Measurements from ENCODE around the gene ZNF484.
"Not testable (repeated sequence)": the region's sequence is repeated elsewhere in the genome, so short reads cannot be mapped to it uniquely, and the experiment has no call there.

Gene ZNF484

DNA sequence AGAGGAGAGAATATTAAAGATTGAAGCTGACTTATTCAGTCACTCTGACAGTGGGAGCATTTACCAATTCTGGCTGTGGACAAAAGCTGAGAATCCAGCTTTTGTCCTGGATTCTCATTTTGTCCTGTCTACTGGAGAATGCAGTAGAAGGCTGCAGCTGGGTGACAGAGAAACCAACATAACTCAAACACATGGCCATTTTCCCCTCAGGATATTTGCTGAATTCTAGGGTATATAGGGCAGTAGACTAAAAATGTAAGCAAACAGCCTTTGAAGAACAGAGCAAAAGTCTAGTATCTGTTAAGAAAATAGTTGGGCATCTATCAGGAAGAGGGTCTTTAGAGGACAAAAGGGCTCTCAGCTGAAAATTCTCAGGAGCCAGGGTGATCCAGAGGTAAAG lies 20.6 kb downstream of the ZNF484 start:
- no peaks in the 10 kb centered on the region for H3K4me1 ChIP-seq (ENCODE audit: control insufficient read depth, insufficient read depth, low read length)
- H3K4me3 ChIP-seq (ENCODE audit: low read length in 2 of 2) = no peak overlapping the region
- H3K27ac ChIP-seq (ENCODE audit: low read length) = no peak overlapping the region
- H3K36me3 ChIP-seq (ENCODE audit: control insufficient read depth in 2 of 2, insufficient read depth in 2 of 2, low read length in 2 of 2) = peaks cover 23 to 31% of the 10 kb centered on the region in 2 donors
- H3K9me3 ChIP-seq (ENCODE audit: control insufficient read depth in 2 of 2, low read length in 2 of 2) = no peaks in the 10 kb centered on the region
- no peak overlapping the region for H3K9ac ChIP-seq (ENCODE audit: low read length in 2 of 2)
- H3K27me3 ChIP-seq (ENCODE audit: control insufficient read depth in 1 of 2, insufficient read depth in 2 of 2, low read length in 2 of 2) = no peaks in the 10 kb centered on the region

DNA sequence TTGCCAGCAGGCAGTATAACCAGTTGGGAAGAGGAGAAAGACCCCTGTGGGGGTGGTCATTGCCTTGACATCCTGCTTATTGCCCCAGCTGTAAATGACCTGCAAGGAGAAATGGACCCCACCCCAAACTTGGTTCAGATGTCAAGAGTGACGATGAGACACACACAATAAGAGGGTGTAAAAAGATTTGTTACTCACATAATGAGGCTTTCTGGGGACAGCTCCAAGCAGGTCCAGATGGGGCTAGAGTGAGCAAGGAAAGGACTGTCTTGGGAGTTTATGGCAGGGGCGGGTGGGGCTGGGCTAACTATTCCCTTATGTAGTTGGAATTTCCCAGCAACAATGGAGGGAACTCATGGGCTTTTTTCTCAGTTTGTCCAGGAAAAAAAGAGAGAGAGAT lies 24.1 kb downstream of the ZNF484 start:
- Histone ChIP-seq H3K4me3 (ENCODE audit: low read length in 2 of 2) (no peak overlapping the region), H3K9ac (ENCODE audit: low read length in 2 of 2) (no peak overlapping the region), H3K36me3 (ENCODE audit: control insufficient read depth in 2 of 2, insufficient read depth in 2 of 2, low read length in 2 of 2) (peaks cover 22 to 33% of the 10 kb centered on the region in 2 donors), H3K4me1 (ENCODE audit: control insufficient read depth, insufficient read depth, low read length) (no peaks in the 10 kb centered on the region), H3K27me3 (ENCODE audit: control insufficient read depth in 1 of 2, insufficient read depth in 2 of 2, low read length in 2 of 2) (no peaks in the 10 kb centered on the region), H3K9me3 (ENCODE audit: control insufficient read depth in 2 of 2, low read length in 2 of 2) (no peaks in the 10 kb centered on the region), H3K27ac (ENCODE audit: low read length) (no peak overlapping the region)

GRCh38 chr9:92850898-92851297 lies 26.9 kb downstream of the ZNF484 start:
- Histone ChIP-seq H3K36me3 (ENCODE audit: control insufficient read depth in 2 of 2, insufficient read depth in 2 of 2, low read length in 2 of 2) (peaks cover 30 to 55% of the 10 kb centered on the region in 2 donors), H3K27ac (ENCODE audit: low read length) (no peak overlapping the region), H3K9me3 (ENCODE audit: control insufficient read depth in 2 of 2, low read length in 2 of 2) (peaks cover 11 to 17% of the 10 kb centered on the region in 2 donors), H3K9ac (ENCODE audit: low read length in 2 of 2) (no peak overlapping the region), H3K27me3 (ENCODE audit: control insufficient read depth in 1 of 2, insufficient read depth in 2 of 2, low read length in 2 of 2) (no peaks in the 10 kb centered on the region), H3K4me1 (ENCODE audit: control insufficient read depth, insufficient read depth, low read length) (no peaks in the 10 kb centered on the region), H3K4me3 (ENCODE audit: low read length in 2 of 2) (no peak overlapping the region)

DNA sequence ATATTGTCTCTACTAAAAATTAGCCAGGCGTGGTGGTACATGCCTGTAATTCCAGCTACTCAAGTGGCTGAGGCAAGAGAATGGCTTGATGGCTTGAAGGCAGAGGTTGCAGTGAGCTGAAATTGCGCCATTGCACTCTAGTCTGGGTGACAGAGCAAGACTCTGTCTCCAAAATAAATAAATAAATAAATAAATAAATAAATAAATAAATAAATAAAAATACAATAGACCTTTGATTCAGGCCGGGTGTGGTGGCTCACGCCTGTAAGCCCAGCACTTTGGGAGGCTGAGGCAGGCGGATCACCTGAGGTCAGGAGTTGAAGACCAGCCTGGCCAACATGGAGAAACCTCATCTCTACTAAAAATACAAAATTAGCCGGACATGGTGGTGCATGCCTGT lies 29.1 kb downstream of the ZNF484 start:
- Histone ChIP-seq H3K36me3 (ENCODE audit: control insufficient read depth in 2 of 2, insufficient read depth in 2 of 2, low read length in 2 of 2) (peaks cover 22 to 47% of the 10 kb centered on the region in 2 donors), H3K9me3 (ENCODE audit: control insufficient read depth in 2 of 2, low read length in 2 of 2) (peaks cover 14 to 23% of the 10 kb centered on the region in 2 donors)
- H3K4me3 ChIP-seq (ENCODE audit: low read length in 2 of 2); H3K27ac ChIP-seq (ENCODE audit: low read length); H3K27me3 ChIP-seq (ENCODE audit: control insufficient read depth in 1 of 2, insufficient read depth in 2 of 2, low read length in 2 of 2); H3K9ac ChIP-seq (ENCODE audit: low read length in 2 of 2); H3K4me1 ChIP-seq (ENCODE audit: control insufficient read depth, insufficient read depth, low read length): not testable (repeated sequence)

DNA sequence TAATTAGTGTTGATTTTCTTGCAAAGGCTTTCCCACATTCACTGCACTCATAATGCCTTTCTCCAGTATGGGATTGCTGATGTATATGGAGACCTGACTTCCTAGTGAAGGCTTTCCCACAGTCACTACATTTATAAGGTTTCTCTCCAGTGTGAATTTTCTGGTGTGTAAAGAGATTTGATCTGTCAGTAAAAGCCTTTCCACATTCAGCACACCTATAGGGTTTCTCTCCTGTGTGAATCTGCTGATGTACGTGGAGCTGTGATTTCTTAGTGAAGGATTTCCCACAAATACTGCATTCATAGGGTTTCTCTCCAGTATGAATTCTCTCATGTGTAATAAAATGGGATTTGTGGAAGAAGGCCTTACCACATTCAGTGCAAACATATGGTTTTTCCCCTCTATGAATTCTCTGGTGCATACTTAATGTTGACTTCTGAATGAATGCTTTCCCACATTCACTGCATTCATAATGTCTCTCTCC lies 31.1 kb downstream of the ZNF484 start:
- Histone ChIP-seq H3K4me1 (ENCODE audit: control insufficient read depth, insufficient read depth, low read length) (no peaks in the 10 kb centered on the region), H3K9ac (ENCODE audit: low read length in 2 of 2) (no peak overlapping the region), H3K9me3 (ENCODE audit: control insufficient read depth in 2 of 2, low read length in 2 of 2) (peaks cover 14 to 23% of the 10 kb centered on the region in 2 donors), H3K36me3 (ENCODE audit: control insufficient read depth in 2 of 2, insufficient read depth in 2 of 2, low read length in 2 of 2) (peaks cover 13 to 37% of the 10 kb centered on the region in 2 donors), H3K4me3 (ENCODE audit: low read length in 2 of 2) (no peak overlapping the region), H3K27ac (ENCODE audit: low read length) (no peak overlapping the region), H3K27me3 (ENCODE audit: control insufficient read depth in 1 of 2, insufficient read depth in 2 of 2, low read length in 2 of 2) (no peaks in the 10 kb centered on the region)

DNA sequence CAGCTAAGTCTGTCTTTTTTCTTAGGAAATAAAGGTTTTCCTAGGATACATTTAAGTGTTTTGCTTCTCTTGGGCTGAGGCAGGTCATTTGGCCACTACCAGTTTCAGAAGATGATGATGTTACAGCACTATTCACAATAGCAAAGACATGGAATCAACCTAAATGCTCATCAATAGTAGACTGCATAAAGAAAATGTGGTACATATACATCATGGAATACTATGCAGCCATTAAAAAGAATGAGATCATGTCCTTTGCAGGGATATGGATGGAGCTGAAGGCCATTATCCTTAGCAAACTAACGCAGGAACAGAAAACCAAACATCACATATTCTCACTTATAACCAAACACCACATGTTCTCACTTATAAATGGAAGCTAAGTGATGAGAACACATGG lies 39.4 kb downstream of the ZNF484 start:
- not testable (repeated sequence) for H3K4me1 ChIP-seq (ENCODE audit: control insufficient read depth, insufficient read depth, low read length); H3K9ac ChIP-seq (ENCODE audit: low read length in 2 of 2); H3K27ac ChIP-seq (ENCODE audit: low read length); H3K9me3 ChIP-seq (ENCODE audit: control insufficient read depth in 2 of 2, low read length in 2 of 2); H3K36me3 ChIP-seq (ENCODE audit: control insufficient read depth in 2 of 2, insufficient read depth in 2 of 2, low read length in 2 of 2); H3K4me3 ChIP-seq (ENCODE audit: low read length in 2 of 2); H3K27me3 ChIP-seq (ENCODE audit: control insufficient read depth in 1 of 2, insufficient read depth in 2 of 2, low read length in 2 of 2)

GRCh38 chr9:92837191-92837590 lies 40.6 kb downstream of the ZNF484 start:
- Histone ChIP-seq H3K36me3 (ENCODE audit: control insufficient read depth in 2 of 2, insufficient read depth in 2 of 2, low read length in 2 of 2) (no peaks in the 10 kb centered on the region), H3K27me3 (ENCODE audit: control insufficient read depth in 1 of 2, insufficient read depth in 2 of 2, low read length in 2 of 2) (no peaks in the 10 kb centered on the region), H3K4me3 (ENCODE audit: low read length in 2 of 2) (no peak overlapping the region), H3K9me3 (ENCODE audit: control insufficient read depth in 2 of 2, low read length in 2 of 2) (peaks cover 3 to 8% of the 10 kb centered on the region in 2 donors), H3K4me1 (ENCODE audit: control insufficient read depth, insufficient read depth, low read length) (no peaks in the 10 kb centered on the region), H3K9ac (ENCODE audit: low read length in 2 of 2) (no peak overlapping the region), H3K27ac (ENCODE audit: low read length) (no peak overlapping the region)

GRCh38 chr9:92829420-92829819 lies 48.4 kb downstream of the ZNF484 start:
- Histone ChIP-seq H3K27ac (ENCODE audit: low read length) (no peak overlapping the region), H3K9ac (ENCODE audit: low read length in 2 of 2) (no peak overlapping the region), H3K4me1 (ENCODE audit: control insufficient read depth, insufficient read depth, low read length) (no peaks in the 10 kb centered on the region), H3K4me3 (ENCODE audit: low read length in 2 of 2) (no peak overlapping the region), H3K36me3 (ENCODE audit: control insufficient read depth in 2 of 2, insufficient read depth in 2 of 2, low read length in 2 of 2) (no peaks in the 10 kb centered on the region), H3K27me3 (ENCODE audit: control insufficient read depth in 1 of 2, insufficient read depth in 2 of 2, low read length in 2 of 2) (no peaks in the 10 kb centered on the region), H3K9me3 (ENCODE audit: control insufficient read depth in 2 of 2, low read length in 2 of 2) (no peaks in the 10 kb centered on the region)

DNA sequence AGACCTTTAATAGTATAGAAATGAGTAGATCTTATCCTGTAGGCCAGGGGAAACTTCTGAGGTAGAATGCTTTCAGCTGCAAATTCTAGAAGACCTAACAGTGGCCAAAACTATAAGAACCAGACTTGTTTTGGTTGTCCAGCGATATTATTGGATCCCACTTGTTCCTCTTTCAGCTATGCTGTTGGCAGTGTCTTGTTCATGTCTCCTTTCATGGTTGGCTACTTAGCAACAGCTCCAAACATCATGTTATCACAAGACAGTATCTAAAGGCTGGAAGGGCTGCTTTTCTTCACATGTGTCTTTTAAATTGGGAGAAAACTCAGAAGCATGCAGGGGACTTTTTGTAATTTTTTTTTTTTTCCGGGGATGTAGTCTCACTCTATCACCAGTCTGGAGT lies 52.8 kb downstream of the ZNF484 start:
- not testable (repeated sequence) for H3K9ac ChIP-seq (ENCODE audit: low read length in 2 of 2); H3K27me3 ChIP-seq (ENCODE audit: control insufficient read depth in 1 of 2, insufficient read depth in 2 of 2, low read length in 2 of 2); H3K27ac ChIP-seq (ENCODE audit: low read length); H3K4me1 ChIP-seq (ENCODE audit: control insufficient read depth, insufficient read depth, low read length); H3K4me3 ChIP-seq (ENCODE audit: low read length in 2 of 2); H3K36me3 ChIP-seq (ENCODE audit: control insufficient read depth in 2 of 2, insufficient read depth in 2 of 2, low read length in 2 of 2); H3K9me3 ChIP-seq (ENCODE audit: control insufficient read depth in 2 of 2, low read length in 2 of 2)

DNA sequence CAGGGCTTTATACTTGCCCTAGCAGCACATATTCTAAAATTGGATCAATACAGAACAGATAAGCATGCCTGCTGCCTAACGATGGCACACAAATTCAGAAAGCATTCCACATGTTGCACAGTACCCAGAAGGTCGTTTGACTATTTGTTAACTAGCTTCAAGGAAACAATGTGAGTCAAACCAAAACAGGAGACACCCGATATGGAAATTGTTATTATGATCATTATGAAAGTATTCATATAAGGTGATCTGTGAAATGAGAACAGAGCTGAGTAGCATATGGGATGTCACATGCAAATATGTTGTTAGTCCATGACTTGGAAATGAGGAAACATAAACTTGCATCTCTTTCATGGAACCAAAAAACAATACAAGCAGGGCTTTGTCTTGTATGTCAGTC lies 56.9 kb downstream of the ZNF484 start:
- H3K36me3 ChIP-seq (ENCODE audit: control insufficient read depth in 2 of 2, insufficient read depth in 2 of 2, low read length in 2 of 2) = no peaks in the 10 kb centered on the region
- no peaks in the 10 kb centered on the region for H3K9me3 ChIP-seq (ENCODE audit: control insufficient read depth in 2 of 2, low read length in 2 of 2)
- no peak overlapping the region for H3K9ac ChIP-seq (ENCODE audit: low read length in 2 of 2)
- H3K27ac ChIP-seq (ENCODE audit: low read length) = no peak overlapping the region
- no peak overlapping the region for H3K4me3 ChIP-seq (ENCODE audit: low read length in 2 of 2)
- H3K27me3 ChIP-seq (ENCODE audit: control insufficient read depth in 1 of 2, insufficient read depth in 2 of 2, low read length in 2 of 2) = peaks cover 3 to 9% of the 10 kb centered on the region in 2 donors
- no peaks in the 10 kb centered on the region for H3K4me1 ChIP-seq (ENCODE audit: control insufficient read depth, insufficient read depth, low read length)

- not testable (repeated sequence) for H3K9ac ChIP-seq (ENCODE audit: low read length in 2 of 2); H3K9me3 ChIP-seq (ENCODE audit: control insufficient read depth in 2 of 2, low read length in 2 of 2); H3K27ac ChIP-seq (ENCODE audit: low read length); H3K4me3 ChIP-seq (ENCODE audit: low read length in 2 of 2); H3K27me3 ChIP-seq (ENCODE audit: control insufficient read depth in 1 of 2, insufficient read depth in 2 of 2, low read length in 2 of 2); H3K36me3 ChIP-seq (ENCODE audit: control insufficient read depth in 2 of 2, insufficient read depth in 2 of 2, low read length in 2 of 2); H3K4me1 ChIP-seq (ENCODE audit: control insufficient read depth, insufficient read depth, low read length)
Measured at GRCh38 chr9:92819898-92820297, 57.9 kb downstream of the ZNF484 start.
